ENCODE results near the gene LPAR3. TPM values are rescaled to one million over a fixed set of nuclear protein-coding genes. Genes with fewer than 3 reads are reported as not detected.

Gene LPAR3
- total RNA-seq, 1 donor from 2014 or later, result 2.4 TPM

- H2AFZ ChIP-seq (replicated peaks), result no peak overlapping the region
- no peaks in the 10 kb centered on the region for H3K27me3 ChIP-seq
- no peaks in the 10 kb centered on the region for H3K79me2 ChIP-seq (ENCODE audit: low read depth)
- DNase-seq (ENCODE audit: low spot score), result no peak
- H3K4me3 Mint-ChIP-seq, result no peak overlapping the region
- no peaks in the 10 kb centered on the region for H3K36me3 ChIP-seq
- no peaks in the 10 kb centered on the region for H3K9me3 ChIP-seq (ENCODE audit: low read depth)
- peaks cover 5% of the 10 kb centered on the region for H3K27me3 Mint-ChIP-seq (ENCODE audit: insufficient read depth, low read depth)
- H3K27ac Mint-ChIP-seq, result no peak overlapping the region
- no peak for TF ChIP-seq EZH2phosphoT487 (IDR thresholded peaks at IDR 0.05)
- no peak for TF ChIP-seq EZH2 (IDR thresholded peaks at IDR 0.05)
- TF ChIP-seq, protein P1, sequence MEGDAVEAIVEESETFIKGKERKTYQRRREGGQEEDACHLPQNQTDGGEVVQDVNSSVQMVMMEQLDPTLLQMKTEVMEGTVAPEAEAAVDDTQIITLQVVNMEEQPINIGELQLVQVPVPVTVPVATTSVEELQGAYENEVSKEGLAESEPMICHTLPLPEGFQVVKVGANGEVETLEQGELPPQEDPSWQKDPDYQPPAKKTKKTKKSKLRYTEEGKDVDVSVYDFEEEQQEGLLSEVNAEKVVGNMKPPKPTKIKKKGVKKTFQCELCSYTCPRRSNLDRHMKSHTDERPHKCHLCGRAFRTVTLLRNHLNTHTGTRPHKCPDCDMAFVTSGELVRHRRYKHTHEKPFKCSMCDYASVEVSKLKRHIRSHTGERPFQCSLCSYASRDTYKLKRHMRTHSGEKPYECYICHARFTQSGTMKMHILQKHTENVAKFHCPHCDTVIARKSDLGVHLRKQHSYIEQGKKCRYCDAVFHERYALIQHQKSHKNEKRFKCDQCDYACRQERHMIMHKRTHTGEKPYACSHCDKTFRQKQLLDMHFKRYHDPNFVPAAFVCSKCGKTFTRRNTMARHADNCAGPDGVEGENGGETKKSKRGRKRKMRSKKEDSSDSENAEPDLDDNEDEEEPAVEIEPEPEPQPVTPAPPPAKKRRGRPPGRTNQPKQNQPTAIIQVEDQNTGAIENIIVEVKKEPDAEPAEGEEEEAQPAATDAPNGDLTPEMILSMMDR (IDR thresholded peaks at IDR 0.05), result no peak
- no peak overlapping the region for H3K27ac ChIP-seq
- no peak overlapping the region for H3K4me3 ChIP-seq
- no peak overlapping the region for H3K4me2 ChIP-seq
- H3F3A ChIP-seq (ENCODE audit: low read depth), result no peaks in the 10 kb centered on the region
- no peaks in the 10 kb centered on the region for H3K4me1 ChIP-seq
- H3K4me1 Mint-ChIP-seq, result no peaks in the 10 kb centered on the region
- H4K20me1 ChIP-seq (ENCODE audit: low read depth), result no peaks in the 10 kb centered on the region
- H3K9me3 Mint-ChIP-seq, result no peaks in the 10 kb centered on the region
- no peak overlapping the region for H3K9ac ChIP-seq
- H3K36me3 Mint-ChIP-seq, result no peaks in the 10 kb centered on the region
These were observed 40.1 kb upstream of the LPAR3 start for GRCh38 chr1:84933011-84933611.

DNA sequence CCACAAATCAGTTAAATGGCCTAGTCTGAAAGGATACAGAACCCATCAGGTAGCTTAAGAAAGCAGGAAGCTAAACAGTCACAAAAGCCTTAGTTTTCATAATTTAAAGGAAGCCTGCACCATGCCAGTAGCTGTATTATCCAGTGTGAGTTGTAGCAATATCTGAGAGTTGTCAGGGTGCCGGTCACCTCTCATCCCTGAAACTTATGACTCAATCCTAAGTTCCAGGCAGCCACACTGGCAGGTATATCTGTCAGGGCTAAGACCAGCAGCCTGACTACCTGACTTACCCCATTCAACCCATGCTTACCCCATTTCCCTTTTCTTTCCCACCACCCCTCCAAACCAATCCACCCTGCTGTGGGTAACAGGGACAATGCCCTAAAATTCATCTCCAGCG lies 37.8 kb upstream of the LPAR3 start:
- no peaks in the 10 kb centered on the region for H3K4me1 Mint-ChIP-seq
- Histone ChIP-seq H3K27ac (no peak overlapping the region), H2AFZ (replicated peaks) (no peak overlapping the region), H3K4me2 (no peak overlapping the region), H3F3A (ENCODE audit: low read depth) (no peaks in the 10 kb centered on the region), H3K9ac (no peak overlapping the region), H4K20me1 (ENCODE audit: low read depth) (no peaks in the 10 kb centered on the region), H3K4me1 (no peaks in the 10 kb centered on the region), H3K27me3 (no peaks in the 10 kb centered on the region), H3K79me2 (ENCODE audit: low read depth) (no peaks in the 10 kb centered on the region), H3K4me3 (no peak overlapping the region), H3K9me3 (ENCODE audit: low read depth) (no peaks in the 10 kb centered on the region), H3K36me3 (no peaks in the 10 kb centered on the region)
- no peak overlapping the region for H3K27ac Mint-ChIP-seq
- TF ChIP-seq EZH2phosphoT487 (IDR thresholded peaks at IDR 0.05), result no peak
- TF ChIP-seq, protein P1 (IDR thresholded peaks at IDR 0.05), result no peak
- no peak for TF ChIP-seq EZH2 (IDR thresholded peaks at IDR 0.05)
- H3K27me3 Mint-ChIP-seq (ENCODE audit: insufficient read depth, low read depth), result peaks cover 5% of the 10 kb centered on the region
- H3K4me3 Mint-ChIP-seq, result no peak overlapping the region
- H3K9me3 Mint-ChIP-seq, result no peaks in the 10 kb centered on the region
- DNase-seq (ENCODE audit: low spot score), result no peak
- no peaks in the 10 kb centered on the region for H3K36me3 Mint-ChIP-seq

DNA sequence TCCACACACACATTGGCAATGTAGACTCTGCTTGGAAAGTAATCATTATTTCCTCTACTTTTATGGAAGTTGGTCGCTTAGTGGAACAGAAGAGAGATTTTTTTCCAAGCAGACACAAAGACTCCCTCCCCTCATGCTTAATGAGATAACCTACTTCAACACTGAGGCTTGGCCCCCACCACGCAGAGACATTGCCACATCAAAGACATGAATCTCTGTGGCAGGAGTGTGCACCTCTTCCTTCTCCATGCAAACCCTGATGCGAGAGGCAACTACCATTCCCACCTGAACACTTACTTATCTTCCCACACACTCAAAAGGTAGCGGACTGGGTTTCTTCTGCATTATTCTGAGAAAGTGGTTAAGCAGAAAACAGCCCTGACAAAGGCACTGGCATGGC lies 37.3 kb upstream of the LPAR3 start:
- Histone ChIP-seq H3K27ac (no peak overlapping the region), H3K4me3 (no peak overlapping the region), H3K27me3 (no peaks in the 10 kb centered on the region), H3K4me1 (no peaks in the 10 kb centered on the region), H3K79me2 (ENCODE audit: low read depth) (no peaks in the 10 kb centered on the region), H3K36me3 (no peaks in the 10 kb centered on the region), H3K4me2 (no peak overlapping the region), H3F3A (ENCODE audit: low read depth) (no peaks in the 10 kb centered on the region), H4K20me1 (ENCODE audit: low read depth) (no peaks in the 10 kb centered on the region), H3K9ac (no peak overlapping the region), H2AFZ (replicated peaks) (no peak overlapping the region), H3K9me3 (ENCODE audit: low read depth) (no peaks in the 10 kb centered on the region)
- H3K4me1 Mint-ChIP-seq, result no peaks in the 10 kb centered on the region
- DNase-seq (ENCODE audit: low spot score), result no peak
- TF ChIP-seq, protein P1 (IDR thresholded peaks at IDR 0.05), result no peak
- TF ChIP-seq EZH2phosphoT487 (IDR thresholded peaks at IDR 0.05) (no peak), EZH2 (IDR thresholded peaks at IDR 0.05) (no peak)
- H3K27me3 Mint-ChIP-seq (ENCODE audit: insufficient read depth, low read depth), result peaks cover 5% of the 10 kb centered on the region
- H3K9me3 Mint-ChIP-seq, result no peaks in the 10 kb centered on the region
- H3K4me3 Mint-ChIP-seq, result no peak overlapping the region
- H3K27ac Mint-ChIP-seq, result no peak overlapping the region
- no peaks in the 10 kb centered on the region for H3K36me3 Mint-ChIP-seq
